GM18519 (cell line): Measurements from ENCODE around the gene FUBP3.

Source experiments
- ATAC-seq: cut with Tn5 transposase; IDR thresholded peaks from one replicate; pipeline ENCODE4 v1.9.1; 2021; ENCODE audit warnings: mild to moderate bottlenecking, moderate library complexity; ENCODE audit not compliant: unreplicated experiment, low FRiP score

The FUBP3 gene

DNA sequence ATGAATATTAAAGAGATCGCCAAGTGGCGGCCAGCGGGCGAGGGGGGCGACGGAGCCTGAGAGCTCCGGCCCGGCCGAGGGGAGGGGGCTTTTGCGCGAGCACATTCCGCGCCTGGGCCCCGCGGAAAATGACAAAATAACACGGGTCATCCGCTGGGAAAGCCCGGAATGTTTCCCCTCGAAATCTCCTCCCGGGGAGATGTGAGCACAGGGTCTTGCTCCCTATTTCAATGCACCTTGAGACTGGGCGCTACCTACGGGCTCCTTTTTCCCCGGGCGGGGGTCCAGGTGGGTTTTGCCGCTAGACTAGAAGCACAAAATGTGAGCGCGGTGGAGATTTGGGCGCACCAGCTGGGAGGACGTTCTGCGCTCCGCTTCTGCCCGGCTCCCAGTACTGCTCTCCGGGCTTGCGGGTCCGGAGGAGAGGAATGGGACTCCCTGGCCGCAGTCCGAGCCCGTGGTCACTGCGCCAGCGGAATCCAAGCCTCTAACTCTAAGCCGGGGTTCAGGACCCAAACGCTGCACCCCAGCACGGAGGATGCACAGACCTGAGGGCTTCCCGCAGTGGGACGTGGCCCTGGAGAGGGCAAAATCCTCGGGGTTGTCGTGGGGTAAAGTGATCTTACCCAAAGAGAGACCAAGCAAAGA, 82.2 kb downstream of the FUBP3 start:
- ATAC-seq, result no peak

DNA sequence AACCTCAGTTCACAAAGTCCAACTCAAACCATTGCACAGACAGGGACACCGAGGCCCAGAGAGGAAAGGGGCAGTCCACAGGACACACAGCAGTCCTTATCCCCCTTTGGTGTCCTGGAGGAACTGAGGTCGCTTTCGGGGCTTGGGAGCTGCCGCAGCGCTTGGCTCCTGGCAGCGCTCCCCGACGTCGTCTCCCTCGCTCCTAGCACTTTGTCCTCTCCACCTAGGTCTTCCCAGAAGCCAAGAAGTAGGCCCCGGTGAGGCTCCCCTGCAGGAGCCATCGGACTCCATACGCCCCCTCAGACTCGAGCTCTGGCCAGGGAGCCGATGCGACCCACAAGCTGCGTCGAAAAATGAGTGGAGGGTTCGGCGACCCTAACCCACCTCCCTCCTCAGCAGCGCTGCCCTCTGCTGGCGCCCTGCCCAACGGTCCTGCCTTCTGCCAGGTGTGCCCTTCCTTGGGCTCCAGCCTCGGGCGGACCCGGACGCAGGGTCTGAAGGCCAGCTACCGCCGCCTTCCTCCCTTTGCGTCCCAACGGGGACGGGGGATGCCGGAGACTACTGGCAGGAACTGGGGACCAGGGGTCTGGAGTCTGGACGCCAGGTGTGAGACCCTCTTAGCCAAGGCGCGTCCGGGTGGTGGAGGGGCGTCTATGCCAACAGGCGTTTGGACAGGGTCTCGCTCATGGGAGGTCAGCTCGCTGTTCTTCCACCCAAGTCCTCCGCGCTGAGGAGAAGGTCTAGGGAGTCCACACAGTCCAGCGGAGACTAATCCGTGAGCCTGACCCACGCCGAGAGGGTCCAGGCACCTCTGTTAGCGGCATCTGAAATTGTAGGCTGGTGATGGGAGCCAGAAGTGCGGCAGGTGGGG, 83.0 kb downstream of the FUBP3 start:
- ATAC-seq, result no peak

DNA sequence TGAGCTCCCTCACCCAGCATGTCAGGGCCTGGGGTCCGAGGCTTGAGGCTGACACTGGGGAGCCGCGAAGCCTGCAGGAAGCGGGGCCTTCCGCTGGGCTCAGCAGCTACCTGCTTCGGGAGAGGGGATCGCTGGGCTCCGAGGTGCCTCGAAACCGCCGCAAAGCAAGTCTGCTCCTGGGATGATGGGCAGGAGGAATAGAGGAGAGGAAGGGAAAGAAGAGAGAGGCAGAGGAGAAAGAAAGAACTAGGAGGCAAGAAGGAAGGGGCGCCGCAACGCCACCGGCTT, 83.5 kb downstream of the FUBP3 start:
- ATAC-seq, result no peak

DNA sequence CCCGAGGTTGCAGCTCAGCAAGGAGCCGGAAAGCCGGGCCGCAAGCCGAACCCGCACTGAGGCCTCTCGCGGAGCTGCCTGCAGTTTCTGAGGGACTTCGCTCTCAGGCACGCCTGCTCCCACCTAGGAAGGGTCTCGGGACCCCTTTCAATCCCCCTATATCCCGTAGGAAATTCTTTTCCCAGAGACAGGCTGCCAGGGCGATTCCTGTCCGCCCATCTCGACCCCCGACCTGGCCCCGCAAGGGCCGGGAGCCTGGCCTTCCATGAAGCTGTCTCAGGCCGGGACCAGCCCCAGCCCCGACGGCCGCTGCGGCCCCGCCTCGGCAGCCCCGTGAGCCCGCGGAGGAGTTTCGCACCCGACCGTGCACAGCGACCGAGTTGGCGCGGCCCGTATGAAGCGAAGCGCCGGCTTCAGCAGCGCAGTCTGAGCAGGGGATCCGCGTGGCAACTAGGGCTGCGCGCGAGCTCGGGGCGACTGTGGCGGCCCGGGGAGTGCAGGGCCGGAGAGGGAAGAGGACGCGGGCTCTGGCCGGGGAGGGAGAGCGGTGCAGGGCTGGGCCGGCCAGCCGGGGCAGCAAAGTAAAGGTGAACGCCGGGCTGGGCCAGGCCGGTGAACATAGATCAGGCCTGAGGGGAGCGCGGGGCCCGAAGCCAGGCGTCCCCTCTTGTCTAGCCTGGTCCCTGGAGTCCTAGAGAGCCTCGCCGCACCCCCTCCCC, 84.0 kb downstream of the FUBP3 start:
- ATAC-seq, result no peak

DNA sequence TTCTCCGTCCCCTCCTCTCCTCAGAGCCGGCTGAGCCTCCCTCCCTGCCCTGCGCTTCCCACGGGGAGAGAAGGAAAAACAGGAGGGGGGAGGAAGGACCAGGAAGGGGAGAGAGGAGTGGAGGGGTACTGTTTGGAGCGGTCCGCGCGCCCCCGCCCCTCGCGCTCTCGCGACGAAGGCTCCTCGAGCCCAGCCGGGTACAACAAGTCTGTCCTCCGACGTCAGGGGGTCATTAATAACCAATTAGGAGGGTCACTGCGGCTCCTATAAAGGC, 84.5 kb downstream of the FUBP3 start:
- no peak for ATAC-seq

DNA sequence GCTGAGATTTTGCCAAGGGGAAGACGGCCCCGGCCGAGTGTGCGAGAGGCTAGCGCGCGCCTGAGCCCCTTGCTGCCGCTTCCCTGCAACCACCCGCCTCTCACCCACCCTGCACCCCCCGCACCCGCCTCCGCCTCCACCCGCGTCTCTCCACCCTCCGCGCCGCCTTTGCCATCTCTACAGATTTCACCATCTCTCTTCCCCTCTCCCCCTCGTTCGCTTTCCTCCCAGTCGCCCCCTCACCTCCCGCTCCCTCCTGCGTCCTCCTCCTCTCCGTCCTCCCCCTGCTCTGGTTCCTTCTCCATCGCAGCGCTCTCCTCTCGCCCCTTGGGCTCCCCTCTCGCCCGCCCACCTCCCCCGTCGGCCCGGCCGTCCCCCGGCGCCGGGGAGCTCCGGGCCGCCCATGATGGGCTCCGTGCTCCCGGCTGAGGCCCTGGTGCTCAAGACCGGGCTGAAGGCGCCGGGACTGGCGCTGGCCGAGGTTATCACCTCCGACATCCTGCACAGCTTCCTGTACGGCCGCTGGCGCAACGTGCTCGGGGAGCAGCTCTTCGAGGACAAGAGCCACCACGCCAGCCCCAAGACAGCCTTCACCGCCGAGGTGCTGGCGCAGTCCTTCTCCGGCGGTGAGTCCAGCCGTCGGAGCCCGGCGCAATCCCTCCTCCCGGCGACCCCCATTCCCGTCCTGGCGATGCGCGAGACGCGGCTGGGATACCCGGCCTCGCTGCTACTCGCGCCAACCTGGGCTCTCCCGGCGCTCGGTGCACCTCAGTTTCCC, 85.1 kb downstream of the FUBP3 start, which contains the start of gene PRDM12:
PRDM12 (plus strand) TSS at position 344 of the 778 bp plus-strand sequence; CDS start at position 404, 60 bp downstream.
- ATAC-seq, result no peak

DNA sequence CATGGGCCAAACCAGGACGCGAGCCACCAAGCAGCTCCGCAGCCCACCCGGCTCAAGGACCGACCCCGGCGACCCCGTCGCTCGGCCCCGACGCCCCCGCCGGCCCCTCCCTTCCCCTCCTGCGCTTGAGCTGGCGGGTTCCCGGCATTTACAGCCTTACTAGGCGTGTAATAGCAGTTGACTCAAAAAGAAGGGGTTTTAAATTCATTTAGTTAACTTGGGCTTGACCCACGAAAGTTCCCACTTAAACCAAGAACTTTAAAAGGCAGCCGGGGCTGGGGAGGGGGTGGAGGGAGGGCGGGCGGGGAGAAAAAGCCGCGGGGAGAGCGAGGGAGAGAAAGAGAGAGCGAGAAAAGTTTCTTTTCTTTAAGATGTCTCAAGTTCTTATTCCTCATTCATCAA, 85.7 kb downstream of the FUBP3 start:
- ATAC-seq, result no peak

DNA sequence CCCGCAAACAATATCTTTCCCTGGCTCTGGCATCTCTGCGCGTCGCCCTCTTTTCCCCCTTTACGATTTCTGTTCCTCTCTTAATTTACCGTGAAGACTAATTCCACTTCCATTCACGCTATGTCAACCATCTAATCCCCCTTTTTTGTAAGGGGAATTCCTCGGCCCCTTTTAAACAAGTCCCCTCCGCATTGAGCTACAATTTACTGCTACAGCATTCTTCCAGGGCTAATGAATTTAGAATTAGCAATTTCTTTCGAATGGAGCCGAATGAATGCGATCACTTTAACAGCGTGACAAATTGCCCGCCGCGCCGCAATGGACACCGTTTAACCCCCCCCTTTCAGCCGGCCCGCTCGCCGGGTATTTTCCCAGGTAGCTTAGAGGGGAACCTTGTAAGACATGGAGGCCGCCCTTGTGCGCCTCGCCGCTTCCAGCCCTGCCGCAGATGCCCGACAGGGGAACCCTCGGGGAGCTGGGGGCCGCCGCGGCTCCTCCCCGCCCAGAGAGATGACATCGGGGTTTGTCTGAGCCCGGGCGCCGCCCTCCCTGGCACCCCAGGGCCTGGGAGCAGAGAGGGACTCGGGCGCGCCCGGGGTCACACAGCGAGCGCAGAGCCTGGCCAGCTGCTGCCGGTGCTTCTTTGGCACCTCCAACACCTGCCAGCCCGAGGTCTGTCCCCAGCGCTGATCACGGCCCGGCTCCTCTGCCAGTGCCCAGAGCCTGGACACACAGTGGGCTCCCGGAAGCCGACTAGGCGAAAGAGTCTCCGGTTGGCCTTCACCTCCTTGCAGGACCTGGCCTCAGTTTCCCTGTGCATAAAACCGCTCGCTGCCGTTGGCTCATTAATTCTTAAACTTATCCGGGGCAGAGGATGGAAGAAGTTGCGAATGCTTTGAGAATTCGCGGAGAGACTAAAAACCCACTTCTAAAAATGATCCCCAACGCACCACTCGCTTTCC, 86.3 kb downstream of the FUBP3 start:
- ATAC-seq, result no peak

DNA sequence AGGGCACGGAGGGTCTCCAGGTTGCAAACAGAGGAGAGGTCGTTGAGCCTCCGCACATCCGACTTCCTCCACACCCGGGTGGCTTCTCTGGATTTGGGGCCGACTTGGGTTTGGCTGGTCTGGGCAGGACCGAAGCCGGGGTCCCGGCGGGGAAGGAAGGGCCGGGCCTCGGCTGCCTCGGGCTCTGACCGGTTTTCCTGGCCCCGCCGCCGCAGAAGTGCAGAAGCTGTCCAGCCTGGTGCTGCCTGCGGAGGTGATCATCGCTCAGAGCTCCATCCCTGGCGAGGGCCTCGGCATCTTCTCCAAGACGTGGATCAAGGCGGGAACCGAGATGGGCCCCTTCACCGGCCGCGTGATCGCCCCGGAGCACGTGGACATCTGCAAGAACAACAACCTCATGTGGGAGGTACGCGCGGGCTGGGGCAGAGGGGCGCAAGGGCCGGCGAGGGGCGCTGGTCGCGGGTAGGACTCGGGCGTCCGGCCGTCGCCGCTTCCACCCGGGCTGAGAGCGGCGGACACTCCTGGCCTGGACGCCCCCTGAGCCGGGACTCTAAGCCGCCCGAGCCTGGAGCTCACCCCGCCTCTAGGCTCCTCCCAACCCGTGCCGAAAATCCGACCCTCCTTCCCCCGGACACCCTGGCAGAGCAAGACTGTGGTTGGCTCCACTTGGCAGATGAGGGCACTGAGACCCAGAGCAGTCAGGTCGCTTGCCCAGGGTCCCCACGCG, 87.2 kb downstream of the FUBP3 start:
- no peak for ATAC-seq

DNA sequence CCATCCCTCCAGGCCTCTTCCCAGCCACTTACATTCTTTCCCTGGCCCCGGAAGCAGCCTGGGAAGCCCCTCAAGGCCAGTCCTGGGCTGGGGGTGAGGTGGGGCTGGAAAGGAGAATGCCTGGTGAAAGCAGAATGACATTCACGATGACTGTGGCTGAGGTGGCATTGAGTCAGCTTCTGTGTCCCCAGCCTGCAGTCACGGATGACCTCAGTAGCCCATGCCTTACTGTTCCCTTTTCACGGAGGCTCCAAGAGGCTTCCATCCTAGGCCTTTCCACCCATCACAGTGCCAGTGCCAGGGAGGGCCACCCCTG, 87.7 kb downstream of the FUBP3 start:
- no peak for ATAC-seq

DNA sequence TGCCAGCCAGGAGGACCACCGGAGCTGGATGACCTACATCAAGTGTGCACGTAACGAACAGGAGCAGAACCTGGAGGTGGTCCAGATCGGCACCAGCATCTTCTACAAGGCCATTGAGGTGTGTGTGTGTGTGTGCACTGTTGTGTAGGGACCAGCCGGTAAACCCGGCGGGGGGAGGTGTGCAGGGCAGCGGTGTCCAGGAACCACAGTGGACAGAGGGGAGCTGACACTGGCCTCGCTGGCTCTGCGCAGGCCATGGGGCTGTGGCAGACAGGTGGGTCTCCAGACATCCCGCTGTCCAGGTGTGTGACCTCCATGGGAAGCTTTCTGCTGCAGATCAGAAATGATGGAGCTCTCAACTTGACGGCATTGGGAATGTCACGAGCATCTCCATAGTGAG, 88.8 kb downstream of the FUBP3 start:
- ATAC-seq, result no peak

DNA sequence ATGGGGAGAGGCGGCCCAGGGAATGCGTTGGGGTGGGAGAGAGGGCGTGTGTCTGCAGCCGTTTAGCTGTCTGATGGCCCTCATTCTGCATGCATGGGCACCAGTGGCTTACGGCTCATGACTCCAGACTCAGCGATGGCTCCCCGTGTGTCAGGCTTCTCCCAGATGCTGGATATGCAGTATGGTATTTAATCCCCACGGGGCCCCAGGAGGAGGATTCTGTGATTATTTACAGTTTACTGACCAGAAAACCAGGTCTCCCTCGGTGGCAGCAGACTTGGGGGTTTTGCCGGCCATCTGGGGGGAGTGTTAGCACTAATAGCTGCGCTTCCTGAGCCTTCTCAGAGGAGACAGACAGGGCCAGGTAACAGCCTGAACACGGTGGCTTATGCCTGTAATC, 89.3 kb downstream of the FUBP3 start:
- no peak for ATAC-seq

DNA sequence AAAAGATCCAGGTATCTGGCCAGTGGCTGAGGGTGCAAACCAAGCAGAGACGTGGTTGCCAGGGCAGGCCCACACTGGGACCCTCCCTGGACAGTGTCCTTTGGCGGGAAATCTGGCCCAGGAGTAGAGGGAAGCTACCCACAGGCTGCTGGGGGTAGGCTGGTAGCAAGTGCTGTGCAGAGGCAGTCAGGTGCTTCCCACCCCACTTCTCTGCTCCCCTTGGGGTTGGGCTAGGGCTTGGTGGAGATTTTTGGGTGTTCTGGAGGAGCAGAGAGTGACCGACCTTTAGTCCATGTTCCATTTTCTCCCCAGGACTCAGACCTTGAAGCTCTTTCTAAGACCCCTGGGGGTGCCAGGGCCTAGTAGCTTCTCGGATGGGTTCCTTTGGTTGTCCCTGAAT, 90.6 kb downstream of the FUBP3 start:
- no peak for ATAC-seq

DNA sequence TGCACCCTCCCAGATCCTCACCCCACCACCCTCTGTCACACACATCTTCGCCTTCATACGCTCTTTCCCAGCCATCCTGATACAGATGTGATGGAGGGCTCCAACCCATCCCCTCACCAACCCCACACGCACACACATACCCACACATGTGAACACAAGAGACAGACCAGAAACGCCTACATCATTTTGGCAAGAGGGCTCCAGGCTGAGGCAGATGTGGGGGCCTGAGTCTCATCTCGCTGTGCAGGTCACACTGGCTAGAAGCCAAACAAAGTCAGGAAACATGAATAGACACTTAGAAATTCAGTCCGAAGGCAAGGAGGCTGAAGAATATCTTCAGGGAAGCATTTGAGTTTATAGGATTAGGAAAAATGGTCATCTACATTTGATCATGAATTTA, 91.3 kb downstream of the FUBP3 start:
- ATAC-seq, result no peak

DNA sequence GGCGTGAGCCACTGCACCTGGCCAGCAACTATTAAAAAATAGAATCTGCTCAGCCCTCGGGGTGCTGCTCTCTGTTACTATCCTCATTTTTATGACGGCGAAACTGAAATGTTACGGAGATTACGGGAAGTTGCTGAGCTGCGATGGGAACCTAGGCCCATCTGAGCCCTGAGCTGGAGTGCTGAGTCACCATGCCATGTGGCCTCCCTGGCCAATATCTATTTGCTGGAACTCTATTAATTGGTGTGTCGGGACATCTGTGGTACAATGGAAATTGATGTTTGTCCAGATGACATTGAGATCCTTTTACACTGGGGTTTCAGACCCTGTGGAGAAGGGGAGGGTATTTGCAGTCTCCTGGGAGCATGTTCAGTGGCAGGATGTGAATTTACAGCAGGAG, 93.1 kb downstream of the FUBP3 start:
- no peak for ATAC-seq

DNA sequence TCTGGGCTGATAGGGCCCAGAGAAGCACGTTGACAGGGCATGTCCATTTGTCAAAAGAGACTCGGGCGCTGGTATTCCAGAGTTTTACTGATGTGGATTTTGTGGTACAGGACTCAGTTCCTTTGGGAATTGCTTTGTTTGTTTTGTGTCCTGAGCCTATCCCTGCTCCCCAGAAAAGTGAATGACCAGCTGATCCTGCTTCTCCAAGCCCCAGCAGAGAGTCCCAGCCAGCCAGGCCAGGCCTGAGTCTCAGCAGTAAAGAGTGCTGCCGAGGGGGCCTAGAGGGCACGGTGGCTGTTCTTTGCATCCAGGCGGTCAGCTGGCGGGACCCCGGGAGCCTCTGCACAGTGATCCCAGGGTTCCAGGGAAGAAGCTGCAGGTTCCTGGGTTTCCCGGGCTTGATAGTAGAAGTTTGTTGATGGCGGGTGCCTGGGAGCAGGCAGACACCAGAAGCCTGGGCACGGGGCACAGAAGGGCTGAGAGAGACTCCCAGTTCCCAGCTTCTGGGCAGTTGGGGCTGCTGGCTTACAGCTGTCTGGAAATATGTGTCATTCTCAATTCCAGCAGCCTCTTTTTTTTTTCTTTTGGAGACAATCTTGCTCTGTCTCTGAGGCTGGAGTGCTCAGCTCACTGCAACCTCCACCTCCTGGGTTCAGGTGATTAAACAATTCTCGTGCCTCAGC, 93.7 kb downstream of the FUBP3 start:
- ATAC-seq, result no peak

DNA sequence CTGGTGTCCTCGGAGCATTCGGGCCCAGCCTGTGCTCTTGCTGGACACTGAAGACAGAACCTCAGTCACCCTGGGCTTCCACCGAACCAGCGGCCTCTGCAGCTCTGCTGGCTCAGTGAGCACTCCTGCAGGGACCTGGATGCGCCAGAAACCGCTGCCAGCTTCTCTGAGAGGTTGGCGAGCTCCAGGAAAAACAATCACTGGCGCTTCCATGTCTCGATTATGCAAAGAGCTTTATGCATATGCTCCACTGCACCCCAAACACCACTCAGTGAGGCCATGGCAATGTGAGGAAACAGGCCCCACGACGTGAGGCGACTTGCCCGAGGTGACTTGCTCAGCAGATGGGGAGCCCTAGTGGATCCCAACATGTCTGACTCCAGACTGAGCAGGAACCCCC, 96.0 kb downstream of the FUBP3 start:
- no peak for ATAC-seq

DNA sequence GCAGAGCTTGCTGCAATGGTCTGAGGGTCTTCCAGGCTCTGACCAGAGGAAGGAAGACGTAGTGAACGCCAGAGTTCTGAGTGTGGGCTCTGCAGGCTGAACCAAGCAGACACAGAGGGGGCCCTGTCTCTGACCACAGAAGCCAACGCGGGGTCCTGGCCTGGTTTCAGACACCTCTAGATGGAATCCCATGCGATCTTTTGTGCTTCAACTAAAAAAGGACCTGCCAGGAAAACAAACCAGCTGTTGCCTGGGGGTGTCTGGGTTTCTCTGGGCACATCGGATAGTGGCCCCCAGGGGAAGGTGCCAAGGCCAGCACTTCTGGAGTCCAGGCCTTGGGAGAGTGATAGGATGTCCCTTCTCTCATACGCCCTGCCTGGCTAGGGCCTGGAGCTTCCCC, 97.9 kb downstream of the FUBP3 start:
- no peak for ATAC-seq
